GM19452 (cell line): ENCODE results near the gene SURF4.

Experiments
- ATAC-seq: cut with Tn5 transposase; IDR thresholded peaks from one replicate; pipeline ENCODE4 v1.9.1; 2021; ENCODE audit not compliant: unreplicated experiment

The SURF4 gene

GRCh38 chr9:133375724-133376654 is at the start of gene SURF4, which contains the start of gene STKLD1:
SURF4 (minus strand) TSS chr9:133376060; CDS start chr9:133375969, 91 bp downstream.
STKLD1 (plus strand) TSS chr9:133376366; CDS start chr9:133376474, 108 bp downstream.
- ATAC-seq, result peak; percentile 81

GRCh38 chr9:133425049-133425632 is 49.3 kb upstream of the SURF4 start:
- no peak for ATAC-seq

GRCh38 chr9:133424187-133424586 is 48.3 kb upstream of the SURF4 start:
- no peak for ATAC-seq

GRCh38 chr9:133423216-133423615 is 47.4 kb upstream of the SURF4 start:
- ATAC-seq, result no peak

- ATAC-seq, result no peak
Measured at GRCh38 chr9:133421615-133422542, 46.0 kb upstream of the SURF4 start, which contains the start of gene ADAMTS13. ADAMTS13 (plus strand) TSS chr9:133422367; CDS start chr9:133422444, 77 bp downstream.

GRCh38 chr9:133420392-133420827 is 44.5 kb upstream of the SURF4 start:
- no peak for ATAC-seq

GRCh38 chr9:133419005-133419404 is 43.1 kb upstream of the SURF4 start:
- ATAC-seq, result no peak

GRCh38 chr9:133417541-133418461 is 41.9 kb upstream of the SURF4 start, which contains the start of gene REXO4:
REXO4 (minus strand) TSS chr9:133418010; CDS start chr9:133417844, 166 bp downstream.
- ATAC-seq, result peak; percentile 74

GRCh38 chr9:133415170-133415569 is 39.3 kb upstream of the SURF4 start:
- no peak for ATAC-seq

GRCh38 chr9:133408042-133408441 is 32.2 kb upstream of the SURF4 start:
- no peak for ATAC-seq

- ATAC-seq, result peak; percentile 71
Measured at GRCh38 chr9:133406480-133407307, 30.8 kb upstream of the SURF4 start.

- ATAC-seq, result no peak
Measured at GRCh38 chr9:133405508-133406438, 29.9 kb upstream of the SURF4 start.

GRCh38 chr9:133404454-133405002 is 28.7 kb upstream of the SURF4 start:
- no peak for ATAC-seq

- ATAC-seq, result no peak
Measured at GRCh38 chr9:133403766-133404453, 28.1 kb upstream of the SURF4 start.

GRCh38 chr9:133402689-133403088 is 26.8 kb upstream of the SURF4 start:
- no peak for ATAC-seq

GRCh38 chr9:133401588-133401987 is 25.7 kb upstream of the SURF4 start:
- ATAC-seq, result no peak

- no peak for ATAC-seq
Measured at GRCh38 chr9:133400292-133400691, 24.4 kb upstream of the SURF4 start.
